Testis (tissue), 3 donors: ENCODE results near the gene METTL5. TPM values are rescaled to one million over a fixed set of nuclear protein-coding genes. Genes with fewer than 3 reads are reported as not detected.
"Not testable (repeated sequence)": the region's sequence is repeated elsewhere in the genome, so short reads cannot be mapped to it uniquely, and the experiment has no call there.

ENCODE experiments used
- DNase-seq: peaks from one replicate; pipeline ENCODE4 v3.0.0-alpha.2; 2019
- H3K27ac ChIP-seq, 2 donors: fragments of 200-600 bp; sonication (generic); one replicate each; pipeline ENCODE4 v1.5.1; 2019
- H3K27me3 ChIP-seq: fragments of 200-600 bp; sonication (generic); one replicate; pipeline ENCODE4 v1.5.1; 2019
- H3K36me3 ChIP-seq: fragments of 200-600 bp; sonication (generic); one replicate; pipeline ENCODE4 v1.5.1; 2017; ENCODE audit warnings: low read depth; ENCODE audit errors: missing control alignments
- H3K4me1 ChIP-seq: fragments of 200-600 bp; sonication (generic); one replicate; pipeline ENCODE4 v1.5.1; 2019
- H3K4me3 ChIP-seq, 2 donors: fragments of 200-600 bp; sonication (generic); one replicate each; pipeline ENCODE4 v1.5.1; 2017 to 2019
- H3K9me3 ChIP-seq: fragments of 200-600 bp; sonication (generic); one replicate; pipeline ENCODE4 v1.5.1; 2017
- CTCF ChIP-seq, 3 experiments: fragments of 450-650 bp in 2 of 3; fragments of 200-600 bp in 1 of 3; sonication (generic) in 1 of 3; IDR thresholded peaks; one replicate each; pipeline ENCODE4 v1.5.1; 2016 to 2019; ENCODE audit warnings: antibody characterized with exemption in 3 of 3, mild to moderate bottlenecking in 2 of 3, moderate library complexity in 1 of 3
- POLR2A ChIP-seq: fragments of 450-650 bp; IDR thresholded peaks from one replicate; pipeline ENCODE4 v1.6.1; 2017; ENCODE audit warnings: antibody characterized with exemption, mild to moderate bottlenecking, moderate library complexity
- WGBS, 2 donors: methylation state at CpG; one replicate each; pipeline ENCODE4 v1.1.5; 2018; 5-methylcytosine and 5-hydroxymethylcytosine counted together
- intact Hi-C: fragments of 100-400 bp; cut with DNase I; formaldehyde crosslinking; loops from one replicate; pipeline ENCODE4 v1.15.1; 2023; ENCODE audit warnings: low total_unique reads
- polyA plus RNA-seq: library from polyadenylated mRNA; stranded (reverse); fragments of 350-450 nt; fragmentation: Illumina TruSeq; extraction: RNeasy Lipid Tissue Mini Kit (QIAGEN cat#74804); gene quantifications from one replicate; pipeline ENCODE4 v1.2.3, GENCODE V29; 2014; ENCODE audit warnings: low read depth, low replicate concordance; ENCODE audit not compliant: insufficient read depth
- total RNA-seq, 2 donors: library from RNA; depleted of rRNA; stranded (reverse); fragments of >200 nt; gene quantifications; one replicate each; pipeline ENCODE4 v1.2.3, GENCODE V29; 2016

The METTL5 gene
- total and polyA plus RNA-seq, 3 donors from 2014 or later, result 35.8 to 48.2 (median 40.2) TPM

GRCh38 chr2:169819106-169819505 lies 5.6 kb downstream of the METTL5 start:
- Histone ChIP-seq H3K27me3 (no peaks in the 10 kb centered on the region), H3K4me3 (no peak overlapping the region), H3K27ac (no peak overlapping the region), H3K4me1 (peaks cover 8% of the 10 kb centered on the region), H3K36me3 (no peaks in the 10 kb centered on the region), H3K9me3 (no peaks in the 10 kb centered on the region)
- no peak for DNase-seq
- TF ChIP-seq CTCF (IDR thresholded peaks at IDR 0.05) (no peak), POLR2A (no peak)
- WGBS, 2 donors, result 80 to 100% methylated on average over 1 of the region's 1 CpG
- intact Hi-C loops, result no loop called here

GRCh38 chr2:169818241-169818640 lies 6.5 kb downstream of the METTL5 start:
- intact Hi-C loops, result no loop called here
- no peak overlapping the region for H3K27ac ChIP-seq
- no peak overlapping the region for H3K4me3 ChIP-seq
- TF ChIP-seq CTCF (IDR thresholded peaks at IDR 0.05) (no peak), POLR2A (no peak)
- no peaks in the 10 kb centered on the region for H3K36me3 ChIP-seq
- H3K9me3 ChIP-seq, result no peaks in the 10 kb centered on the region
- no peaks in the 10 kb centered on the region for H3K27me3 ChIP-seq
- H3K4me1 ChIP-seq, result no peaks in the 10 kb centered on the region
- DNase-seq, result no peak

- H3K36me3 ChIP-seq, H3K9me3 ChIP-seq, H3K27me3 ChIP-seq, H3K27ac ChIP-seq, intact Hi-C loops, H3K4me1 ChIP-seq, H3K4me3 ChIP-seq, DNase-seq: not testable (repeated sequence)
- 92 to 96% methylated on average over 6 of the region's 6 CpGs for WGBS, 2 donors
These were observed 7.3 kb downstream of the METTL5 start for GRCh38 chr2:169817369-169817768.

- H3K4me3 ChIP-seq, H3K36me3 ChIP-seq, H3K9me3 ChIP-seq: not testable (repeated sequence)
These were observed 7.7 kb downstream of the METTL5 start for GRCh38 chr2:169816961-169817360.

GRCh38 chr2:169815849-169816248 lies 8.9 kb downstream of the METTL5 start:
- H3K27me3 ChIP-seq, result no peaks in the 10 kb centered on the region
- H3K36me3 ChIP-seq, result no peaks in the 10 kb centered on the region
- 75 to 78% methylated on average over 1 of the region's 1 CpG for WGBS, 2 donors
- DNase-seq, result no peak
- no peak overlapping the region for H3K27ac ChIP-seq
- no peak for TF ChIP-seq CTCF (IDR thresholded peaks at IDR 0.05)
- TF ChIP-seq POLR2A, result no peak
- H3K4me3 ChIP-seq, result no peak overlapping the region
- no peaks in the 10 kb centered on the region for H3K4me1 ChIP-seq
- intact Hi-C loops, result no loop called here
- H3K9me3 ChIP-seq, result no peaks in the 10 kb centered on the region

More at GRCh38 chr2:169816961-169817360, 7.7 kb downstream of the METTL5 start:
- DNase-seq, H3K27me3 ChIP-seq, H3K4me1 ChIP-seq, intact Hi-C loops, H3K27ac ChIP-seq: not testable (repeated sequence)

GRCh38 chr2:169808221-169808620 lies 16.5 kb downstream of the METTL5 start:
- Histone ChIP-seq H3K27ac (peak overlapping the region in 1 of 2 donors; percentile 16), H3K4me1 (no peaks in the 10 kb centered on the region), H3K9me3 (no peaks in the 10 kb centered on the region), H3K36me3 (no peaks in the 10 kb centered on the region), H3K4me3 (no peak overlapping the region), H3K27me3 (no peaks in the 10 kb centered on the region)
- intact Hi-C loops, result no loop called here
- no peak for TF ChIP-seq CTCF (IDR thresholded peaks at IDR 0.05)
- WGBS, 2 donors, result 39 to 44% methylated on average over 4 of the region's 4 CpGs
- DNase-seq, result no peak
